ENCODE measurements around the gene HHAT.

The HHAT gene

GRCh38 chr1:210359255-210359654 lies 30.6 kb downstream of the HHAT start:
- DNase-seq (ENCODE audit: low read depth in 2 of 2) = no peak

- no peak for DNase-seq (ENCODE audit: low read depth in 2 of 2)
These were observed 32.3 kb downstream of the HHAT start for GRCh38 chr1:210360852-210361477.

- DNase-seq (ENCODE audit: low read depth in 2 of 2) = no peak
These were observed 33.0 kb downstream of the HHAT start for GRCh38 chr1:210361665-210362064.

- no peak for DNase-seq (ENCODE audit: low read depth in 2 of 2)
These were observed 33.8 kb downstream of the HHAT start for GRCh38 chr1:210362526-210362925.

- DNase-seq (ENCODE audit: low read depth in 2 of 2) = no peak
These were observed 34.4 kb downstream of the HHAT start for GRCh38 chr1:210363119-210363518.

GRCh38 chr1:210364479-210364878 lies 35.8 kb downstream of the HHAT start:
- DNase-seq (ENCODE audit: low read depth in 2 of 2) = no peak

GRCh38 chr1:210366767-210367166 lies 38.1 kb downstream of the HHAT start:
- DNase-seq (ENCODE audit: low read depth in 2 of 2) = no peak

GRCh38 chr1:210367566-210367965 lies 38.9 kb downstream of the HHAT start:
- DNase-seq (ENCODE audit: low read depth in 2 of 2) = no peak

- no peak for DNase-seq (ENCODE audit: low read depth in 2 of 2)
These were observed 40.7 kb downstream of the HHAT start for GRCh38 chr1:210369425-210369824.

GRCh38 chr1:210371916-210372315 lies 43.2 kb downstream of the HHAT start:
- no peak for DNase-seq (ENCODE audit: low read depth in 2 of 2)

- DNase-seq (ENCODE audit: low read depth in 2 of 2) = no peak
These were observed 43.8 kb downstream of the HHAT start for GRCh38 chr1:210372491-210372890.

GRCh38 chr1:210372931-210373627 lies 44.4 kb downstream of the HHAT start:
- no peak for DNase-seq (ENCODE audit: low read depth in 2 of 2)

- no peak for DNase-seq (ENCODE audit: low read depth in 2 of 2)
These were observed 44.9 kb downstream of the HHAT start for GRCh38 chr1:210373628-210373877.

- peak in 1 of 2 donors; percentile 29 for DNase-seq (ENCODE audit: low read depth in 2 of 2)
These were observed 45.3 kb downstream of the HHAT start for GRCh38 chr1:210373878-210374599.

GRCh38 chr1:210374600-210374953 lies 45.9 kb downstream of the HHAT start:
- no peak for DNase-seq (ENCODE audit: low read depth in 2 of 2)

- DNase-seq (ENCODE audit: low read depth in 2 of 2) = no peak
These were observed 48.2 kb downstream of the HHAT start for GRCh38 chr1:210376836-210377372.

GRCh38 chr1:210377731-210378333 lies 49.1 kb downstream of the HHAT start:
- no peak for DNase-seq (ENCODE audit: low read depth in 2 of 2)

- no peak for DNase-seq (ENCODE audit: low read depth in 2 of 2)
These were observed 50.0 kb downstream of the HHAT start for GRCh38 chr1:210378736-210379135.

GRCh38 chr1:210381934-210382333 lies 53.2 kb downstream of the HHAT start:
- DNase-seq (ENCODE audit: low read depth in 2 of 2) = no peak

GRCh38 chr1:210384625-210385024 lies 55.9 kb downstream of the HHAT start:
- DNase-seq (ENCODE audit: low read depth in 2 of 2) = no peak

- no peak for DNase-seq (ENCODE audit: low read depth in 2 of 2)
These were observed 56.5 kb downstream of the HHAT start for GRCh38 chr1:210385228-210385627.

- DNase-seq (ENCODE audit: low read depth in 2 of 2) = no peak
These were observed 65.6 kb downstream of the HHAT start for GRCh38 chr1:210394281-210394821.
